ENCODE measurements around the gene CHCHD4. TPM values are rescaled to one million over a fixed set of nuclear protein-coding genes. Genes with fewer than 3 reads are reported as not detected.

CHCHD4 gene
- total and polyA plus RNA-seq, 4 donors, result 8.8 to 14.0 (median 9.0) TPM

GRCh38 chr3:14135581-14135980, 10.9 kb upstream of the CHCHD4 start:
- H3K36me3 ChIP-seq (ENCODE audit: control insufficient read depth in 4 of 4, insufficient read depth in 4 of 4, low read length in 4 of 4), result peaks cover 36 to 90% (median 53%) of the 10 kb centered on the region in 4 donors
- WGBS, 2 donors, result 90 to 95% methylated on average over 11 of the region's 11 CpGs
- no peaks in the 10 kb centered on the region for H3K9me3 ChIP-seq (ENCODE audit: control insufficient read depth in 4 of 4, insufficient read depth in 3 of 4, low read length in 3 of 4)
- no peak overlapping the region for H3K27ac ChIP-seq (ENCODE audit: low read depth in 1 of 2, low read length in 1 of 2)
- no peak overlapping the region for H3K4me3 ChIP-seq
- H3K9ac ChIP-seq (ENCODE audit: insufficient read depth in 1 of 2, low read length in 2 of 2), result no peak overlapping the region
- H3K4me1 ChIP-seq (ENCODE audit: control insufficient read depth in 5 of 5, insufficient read depth in 5 of 5, low read length in 5 of 5), result peaks cover 0 to under 1% (median 0%) of the 10 kb centered on the region in 5 donors
- no peaks in the 10 kb centered on the region for H3K27me3 ChIP-seq (ENCODE audit: control insufficient read depth in 3 of 3, insufficient read depth in 3 of 3, low read length in 2 of 3)
- ATAC-seq (ENCODE audit: insufficient read depth, low FRiP score), result no peak
- DNase-seq, result no peak
- no peak for TF ChIP-seq CTCF (IDR thresholded peaks at IDR 0.05; ENCODE audit: control extremely low read depth, extremely low read depth)

GRCh38 chr3:14134291-14134690, 9.6 kb upstream of the CHCHD4 start:
- Histone ChIP-seq H3K4me1 (ENCODE audit: control insufficient read depth in 5 of 5, insufficient read depth in 5 of 5, low read length in 5 of 5) (peaks cover 0 to 4% (median 0%) of the 10 kb centered on the region in 5 donors), H3K4me3 (no peak overlapping the region), H3K9me3 (ENCODE audit: control insufficient read depth in 4 of 4, insufficient read depth in 3 of 4, low read length in 3 of 4) (no peaks in the 10 kb centered on the region), H3K27me3 (ENCODE audit: control insufficient read depth in 3 of 3, insufficient read depth in 3 of 3, low read length in 2 of 3) (no peaks in the 10 kb centered on the region), H3K9ac (ENCODE audit: insufficient read depth in 1 of 2, low read length in 2 of 2) (no peak overlapping the region), H3K27ac (ENCODE audit: low read depth in 1 of 2, low read length in 1 of 2) (no peak overlapping the region), H3K36me3 (ENCODE audit: control insufficient read depth in 4 of 4, insufficient read depth in 4 of 4, low read length in 4 of 4) (peaks cover 44 to 88% (median 57%) of the 10 kb centered on the region in 4 donors)
- DNase-seq, result no peak
- no peak for TF ChIP-seq CTCF (IDR thresholded peaks at IDR 0.05; ENCODE audit: control extremely low read depth, extremely low read depth)
- 88 to 92% methylated on average over 6 of the region's 6 CpGs for WGBS, 2 donors
- no peak for ATAC-seq (ENCODE audit: insufficient read depth, low FRiP score)

- DNase-seq (no peak), ATAC-seq (ENCODE audit: insufficient read depth, low FRiP score) (no peak)
- no peak overlapping the region for H3K9ac ChIP-seq (ENCODE audit: insufficient read depth in 1 of 2, low read length in 2 of 2)
- H3K27me3 ChIP-seq (ENCODE audit: control insufficient read depth in 3 of 3, insufficient read depth in 3 of 3, low read length in 2 of 3), result no peaks in the 10 kb centered on the region
- H3K4me1 ChIP-seq (ENCODE audit: control insufficient read depth in 5 of 5, insufficient read depth in 5 of 5, low read length in 5 of 5), result peaks cover 0 to 4% (median 0%) of the 10 kb centered on the region in 5 donors
- peaks cover 42 to 84% (median 58%) of the 10 kb centered on the region in 4 donors for H3K36me3 ChIP-seq (ENCODE audit: control insufficient read depth in 4 of 4, insufficient read depth in 4 of 4, low read length in 4 of 4)
- no peaks in the 10 kb centered on the region for H3K9me3 ChIP-seq (ENCODE audit: control insufficient read depth in 4 of 4, insufficient read depth in 3 of 4, low read length in 3 of 4)
- no peak overlapping the region for H3K27ac ChIP-seq (ENCODE audit: low read depth in 1 of 2, low read length in 1 of 2)
- no peak for TF ChIP-seq CTCF (IDR thresholded peaks at IDR 0.05; ENCODE audit: control extremely low read depth, extremely low read depth)
- 92 to 96% methylated on average over 5 of the region's 5 CpGs for WGBS, 2 donors
- no peak overlapping the region for H3K4me3 ChIP-seq
These were observed 9.2 kb upstream of the CHCHD4 start for GRCh38 chr3:14133876-14134275.

- WGBS, 2 donors, result 94 to 95% methylated on average over 10 of the region's 10 CpGs
- Histone ChIP-seq H3K36me3 (ENCODE audit: control insufficient read depth in 4 of 4, insufficient read depth in 4 of 4, low read length in 4 of 4) (peaks cover 40 to 78% (median 61%) of the 10 kb centered on the region in 4 donors), H3K9ac (ENCODE audit: insufficient read depth in 1 of 2, low read length in 2 of 2) (no peak overlapping the region), H3K4me1 (ENCODE audit: control insufficient read depth in 5 of 5, insufficient read depth in 5 of 5, low read length in 5 of 5) (peaks cover 0 to 4% (median 0%) of the 10 kb centered on the region in 5 donors), H3K27me3 (ENCODE audit: control insufficient read depth in 3 of 3, insufficient read depth in 3 of 3, low read length in 2 of 3) (no peaks in the 10 kb centered on the region), H3K4me3 (no peak overlapping the region), H3K9me3 (ENCODE audit: control insufficient read depth in 4 of 4, insufficient read depth in 3 of 4, low read length in 3 of 4) (no peaks in the 10 kb centered on the region), H3K27ac (ENCODE audit: low read depth in 1 of 2, low read length in 1 of 2) (no peak overlapping the region)
- TF ChIP-seq CTCF (IDR thresholded peaks at IDR 0.05; ENCODE audit: control extremely low read depth, extremely low read depth), result no peak
- DNase-seq, result no peak
- ATAC-seq (ENCODE audit: insufficient read depth, low FRiP score), result no peak
These were observed 8.6 kb upstream of the CHCHD4 start for GRCh38 chr3:14133188-14133800.

All from lung (tissue), 12 donors.